HPDE6-E6E7 (cell line): ENCODE measurements around the gene ABCC3.

ENCODE experiments used
- DNase-seq: peaks from one replicate; pipeline ENCODE4 v3.0.0; 2011; ENCODE audit warnings: missing footprints; ENCODE audit errors: extremely low spot score

Gene ABCC3

DNA sequence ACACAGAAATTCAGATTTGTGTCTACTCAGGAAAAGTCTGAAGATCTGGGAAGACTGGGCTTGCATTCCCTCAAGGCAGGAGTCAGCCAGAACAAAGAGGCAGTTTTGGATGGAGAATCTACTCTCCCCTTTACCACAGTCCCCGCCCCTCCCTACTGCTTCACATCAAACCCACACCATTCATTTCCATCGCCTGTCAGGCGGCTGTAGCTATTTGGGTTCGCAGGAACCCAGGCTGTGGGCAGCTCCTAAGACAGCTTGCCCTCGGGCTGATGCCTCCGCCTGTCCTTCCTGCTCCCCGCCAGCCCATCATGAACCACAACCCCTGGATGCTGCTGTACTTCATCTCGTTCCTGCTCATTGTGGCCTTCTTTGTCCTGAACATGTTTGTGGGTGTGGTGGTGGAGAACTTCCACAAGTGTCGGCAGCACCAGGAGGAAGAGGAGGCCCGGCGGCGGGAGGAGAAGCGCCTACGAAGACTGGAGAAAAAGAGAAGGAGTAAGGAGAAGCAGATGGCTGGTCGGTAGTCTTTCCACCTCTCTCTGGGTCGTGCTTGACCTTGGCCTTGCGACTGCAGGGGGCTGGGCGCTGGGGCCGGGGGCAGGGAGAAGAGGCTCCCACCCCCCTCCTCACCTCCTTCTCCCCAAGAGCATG, 27.0 kb upstream of the ABCC3 start:
- no peak for DNase-seq

DNA sequence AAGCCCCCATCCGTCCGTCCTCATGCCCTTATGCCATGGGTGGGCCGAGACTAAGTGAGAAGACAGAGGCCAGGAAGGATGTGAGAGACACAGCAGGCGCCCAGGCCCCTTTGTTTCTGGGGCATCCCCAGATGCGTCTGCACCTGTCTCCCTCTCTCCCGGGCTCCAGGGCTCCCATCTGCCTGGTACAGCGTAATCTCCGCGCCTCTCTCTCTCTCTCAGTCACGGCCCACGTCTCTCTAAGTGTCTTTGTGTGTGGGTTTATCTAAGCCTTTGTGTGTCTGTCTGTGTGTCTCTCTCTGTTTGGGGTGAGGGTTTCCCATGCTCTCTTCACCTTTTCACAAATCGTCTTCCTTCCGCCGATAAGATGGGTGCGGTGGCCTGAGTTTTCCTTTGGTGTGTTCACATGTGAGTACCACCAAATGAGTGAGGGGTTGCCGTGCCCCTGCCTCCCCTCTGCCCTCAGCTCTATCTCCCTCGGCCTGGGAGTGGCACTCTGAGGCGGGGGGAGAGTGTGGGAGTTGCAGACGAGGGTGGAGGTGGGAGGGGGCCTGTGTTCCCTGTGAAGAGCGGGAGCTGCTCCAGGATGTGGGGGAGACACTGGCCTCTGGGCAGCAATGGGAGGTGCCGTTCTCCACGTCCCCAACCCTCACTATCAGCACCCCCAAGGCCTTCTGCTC, 25.8 kb upstream of the ABCC3 start:
- DNase-seq = no peak

DNA sequence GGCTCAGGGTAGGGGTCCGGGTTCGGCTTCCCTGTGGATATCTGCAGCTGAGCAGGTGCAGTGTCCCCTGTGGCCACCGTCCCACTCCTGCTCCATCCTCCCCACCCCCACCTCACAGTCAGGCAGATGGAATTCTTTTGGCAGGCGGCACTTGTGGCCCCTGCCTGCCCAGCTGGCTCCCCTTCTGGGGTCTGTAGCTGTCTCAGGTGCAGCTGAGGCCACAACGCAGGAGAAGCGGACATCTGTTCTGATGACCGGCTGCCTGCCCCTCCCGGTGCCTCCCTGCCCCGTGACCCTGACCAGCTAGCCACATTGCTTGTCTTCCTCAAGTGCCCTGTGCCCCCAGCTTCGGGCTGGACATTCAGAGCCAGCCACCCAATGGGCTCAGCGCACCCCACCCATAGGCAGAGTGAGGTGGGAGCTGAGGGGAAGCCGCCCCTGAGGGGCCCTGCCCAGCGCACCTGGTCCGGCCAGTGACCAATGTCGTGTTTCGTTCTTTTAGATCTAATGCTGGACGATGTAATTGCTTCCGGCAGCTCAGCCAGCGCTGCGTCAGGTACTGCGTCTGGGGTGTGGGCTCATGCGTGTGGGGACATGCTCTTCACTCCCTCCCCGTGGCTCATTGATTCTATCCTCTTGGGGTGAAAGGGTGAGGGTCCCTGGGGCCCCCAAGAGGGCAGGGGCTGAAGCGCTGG, 25.2 kb upstream of the ABCC3 start:
- DNase-seq = no peak

DNA sequence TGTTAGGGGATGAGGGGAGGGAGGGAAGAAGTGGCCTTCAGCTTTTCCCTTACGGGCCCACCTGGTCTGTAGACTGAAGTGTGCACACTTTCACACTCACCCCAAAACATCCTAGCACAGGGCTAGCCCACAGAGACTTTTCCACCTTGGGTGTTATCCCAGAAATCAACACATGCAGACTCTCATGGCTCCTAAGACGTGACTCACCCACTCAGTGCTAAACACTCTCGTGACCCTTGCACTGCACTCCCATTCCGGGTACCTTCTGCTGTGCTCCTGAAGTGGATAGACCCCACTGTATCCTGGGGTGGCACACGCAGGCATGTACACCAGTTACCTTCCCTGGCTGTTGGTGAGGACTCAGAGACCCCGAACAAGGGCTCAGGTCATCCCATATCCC, 23.0 kb upstream of the ABCC3 start:
- DNase-seq = no peak

DNA sequence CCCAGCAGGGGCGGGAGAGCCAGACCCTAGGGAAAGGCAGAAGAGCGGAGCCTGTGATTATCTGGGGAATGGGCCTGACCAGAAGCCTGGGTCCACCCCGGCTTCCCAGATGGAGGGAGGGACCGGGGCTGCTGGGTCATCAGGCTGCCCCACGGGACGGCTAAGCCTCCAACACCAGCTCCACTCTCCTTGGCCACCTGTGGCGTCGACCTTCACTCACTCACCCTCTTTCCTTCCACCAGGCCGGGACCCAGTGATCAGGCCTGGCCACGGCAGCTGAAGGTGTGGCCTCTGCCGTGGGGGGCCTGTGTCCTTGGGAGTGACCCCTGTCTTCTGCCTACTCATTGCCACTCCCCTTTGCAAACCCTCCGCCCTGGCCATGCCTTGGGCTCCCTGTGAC, 22.4 kb upstream of the ABCC3 start:
- DNase-seq = no peak

DNA sequence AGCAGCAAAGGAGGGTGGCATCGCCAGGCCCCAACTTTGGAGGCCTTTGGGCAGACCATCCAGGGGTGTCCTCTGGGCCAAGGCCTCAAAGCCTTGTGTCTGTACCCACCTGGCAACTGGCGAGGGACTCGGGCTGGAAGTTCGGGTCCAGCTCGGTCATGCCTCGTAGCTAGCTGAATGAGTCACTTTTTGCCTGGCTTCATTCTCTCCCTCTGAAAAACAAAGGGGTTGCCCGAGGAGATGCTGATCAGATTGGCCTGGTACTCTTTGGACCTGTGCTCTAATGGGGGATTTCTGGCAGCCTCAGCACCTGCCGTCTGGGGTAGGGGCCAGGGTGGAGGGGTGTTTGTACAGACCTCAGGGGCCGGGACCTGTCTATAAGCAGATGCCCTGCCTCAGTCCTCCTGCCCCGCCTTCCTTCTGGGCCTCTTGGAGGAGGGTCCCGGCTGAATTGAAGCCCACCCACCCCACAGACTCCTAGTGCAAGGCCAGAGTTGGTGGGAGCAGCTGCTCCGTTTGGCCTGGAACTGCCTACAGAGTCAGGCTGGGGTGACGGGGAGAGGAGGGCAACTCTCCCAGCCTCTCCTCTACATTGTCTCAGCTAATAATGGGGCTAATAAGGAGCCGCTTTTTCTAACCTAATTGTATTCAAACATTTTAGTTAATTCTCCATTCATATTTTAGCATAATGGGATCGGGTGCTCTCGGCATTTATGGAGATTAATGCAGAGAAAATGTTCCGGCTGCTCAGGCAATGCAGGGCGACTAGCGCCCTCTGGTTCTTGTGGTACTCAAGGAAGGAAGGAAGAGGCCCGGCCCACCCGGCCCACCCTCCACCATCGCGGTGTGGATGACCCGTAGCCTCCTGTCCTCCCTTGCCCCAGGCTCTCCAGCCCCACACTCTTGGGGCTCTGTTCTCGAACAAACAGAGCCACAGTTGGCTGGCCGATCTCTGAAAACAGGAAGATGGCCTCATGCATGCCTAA, 21.4 kb upstream of the ABCC3 start:
- no peak for DNase-seq

DNA sequence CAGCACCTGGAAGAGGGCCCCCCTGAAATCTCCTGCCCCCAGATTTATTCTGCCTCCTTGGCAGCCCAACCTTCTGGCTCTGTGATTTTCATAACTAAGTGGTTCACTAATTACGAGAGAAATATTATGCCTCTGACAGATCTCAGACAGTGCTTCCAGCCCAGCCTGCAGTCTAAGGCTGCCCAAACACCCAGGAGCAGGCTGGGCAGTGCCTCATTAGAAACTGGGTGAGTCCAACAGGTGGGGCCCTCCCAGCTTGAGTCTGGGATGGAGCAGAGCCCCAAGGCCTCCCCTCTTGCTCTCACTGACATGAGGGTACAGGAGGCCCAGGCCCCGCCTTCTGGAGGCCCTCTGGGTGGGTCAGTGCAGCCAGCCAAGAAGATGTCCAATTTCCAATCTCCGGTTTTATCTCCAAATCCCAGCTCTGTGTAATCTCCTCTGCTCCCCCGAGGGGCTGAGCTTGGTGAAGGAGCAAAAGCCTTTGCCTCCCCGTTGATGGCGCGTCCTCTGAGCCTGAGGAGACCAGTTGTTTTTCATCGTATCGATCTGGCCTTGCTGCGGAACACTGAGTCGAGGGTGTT, 20.1 kb upstream of the ABCC3 start:
- no peak for DNase-seq

DNA sequence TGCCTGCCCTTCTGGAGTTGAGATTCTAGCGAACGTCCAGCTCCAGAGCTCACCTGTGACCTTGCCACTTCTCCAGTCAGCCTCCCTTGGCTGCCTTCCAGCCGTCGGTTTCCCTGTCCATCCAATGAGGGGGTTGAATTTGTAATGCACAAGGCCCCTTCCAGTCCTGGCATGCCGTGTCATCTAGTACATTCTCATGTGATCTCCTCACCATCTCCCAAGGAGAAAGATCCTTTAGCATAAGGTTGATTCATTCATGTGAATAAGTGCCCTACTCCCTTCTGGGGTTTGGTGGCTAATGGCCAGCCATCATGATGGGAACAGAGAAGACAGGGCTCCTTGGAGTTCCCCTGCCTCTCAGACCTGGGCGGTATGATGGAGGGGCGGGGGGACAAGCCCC, 18.9 kb upstream of the ABCC3 start:
- DNase-seq = no peak

DNA sequence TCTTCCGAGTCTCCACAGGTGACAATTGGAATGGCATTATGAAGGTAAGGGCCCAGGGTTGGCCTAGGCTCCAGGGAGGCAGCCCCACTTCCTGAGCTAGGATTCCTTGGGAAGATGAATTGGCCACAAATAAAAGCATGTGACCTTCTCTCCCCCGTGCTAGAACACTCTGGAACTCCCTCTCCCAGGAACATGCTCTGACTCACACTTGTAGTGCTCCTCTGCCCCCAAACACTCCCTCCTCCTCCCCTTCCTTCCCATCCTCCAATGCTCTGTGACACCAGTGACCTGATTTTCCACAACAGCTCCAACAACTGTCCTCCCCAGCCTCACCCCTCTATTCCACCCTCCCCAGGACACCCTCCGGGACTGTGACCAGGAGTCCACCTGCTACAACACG, 16.4 kb upstream of the ABCC3 start:
- no peak for DNase-seq

DNA sequence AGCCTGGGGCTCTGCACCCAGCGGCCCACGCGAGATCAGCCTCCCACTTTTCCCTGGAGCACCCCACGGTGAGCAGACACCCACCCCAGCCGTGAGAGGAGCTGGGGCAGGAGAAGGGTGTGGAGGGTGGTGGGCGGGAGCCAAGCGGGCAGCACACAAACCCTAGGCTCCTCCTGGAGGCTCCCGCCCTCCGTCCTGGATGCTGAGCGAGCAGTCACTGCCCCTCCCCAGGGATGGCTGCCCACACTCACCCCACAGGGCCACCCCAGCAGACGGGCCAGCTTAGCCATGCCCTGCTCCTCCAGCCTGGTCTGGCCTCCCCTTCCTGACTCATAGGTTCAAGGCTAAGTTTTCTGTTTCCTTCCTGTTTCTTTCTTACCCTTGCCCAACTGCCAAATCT, 15.7 kb upstream of the ABCC3 start:
- DNase-seq = no peak

DNA sequence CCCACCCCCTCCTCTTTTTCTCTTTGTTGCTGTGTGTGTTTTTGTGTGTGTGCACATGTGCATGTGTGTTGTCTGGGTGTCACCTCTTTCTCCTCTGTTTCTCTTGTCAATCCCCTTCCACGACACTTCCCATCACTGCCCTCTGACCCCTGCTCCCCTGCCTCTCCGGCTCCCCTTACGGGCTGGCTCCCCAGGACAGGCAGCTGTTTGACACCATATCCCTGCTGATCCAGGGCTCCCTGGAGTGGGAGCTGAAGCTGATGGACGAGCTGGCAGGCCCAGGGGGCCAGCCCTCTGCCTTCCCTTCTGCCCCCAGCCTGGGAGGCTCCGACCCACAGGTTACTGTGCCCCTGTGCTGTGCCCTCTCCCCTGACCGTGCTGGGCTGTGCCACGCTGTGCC, 15.2 kb upstream of the ABCC3 start:
- no peak for DNase-seq

DNA sequence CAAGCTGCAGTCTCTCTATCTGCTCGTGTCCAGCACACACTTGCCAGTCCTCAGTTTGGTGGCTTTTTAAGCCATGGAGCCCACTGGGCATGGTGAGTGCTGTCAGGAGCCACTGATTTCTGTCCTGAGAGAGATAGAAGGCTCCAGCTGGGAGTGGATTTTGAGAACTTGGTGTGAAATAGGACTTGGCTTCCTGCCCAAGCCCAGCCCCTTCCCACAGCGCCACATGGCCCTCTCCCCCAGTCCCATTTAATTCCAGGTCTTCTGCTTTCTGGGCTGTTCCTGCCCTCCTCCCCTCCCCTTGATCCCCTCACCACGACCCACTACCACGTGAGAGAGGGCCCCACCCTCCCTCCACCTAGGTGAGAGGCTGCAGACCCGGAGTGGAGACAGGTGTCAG, 14.4 kb upstream of the ABCC3 start:
- no peak for DNase-seq

DNA sequence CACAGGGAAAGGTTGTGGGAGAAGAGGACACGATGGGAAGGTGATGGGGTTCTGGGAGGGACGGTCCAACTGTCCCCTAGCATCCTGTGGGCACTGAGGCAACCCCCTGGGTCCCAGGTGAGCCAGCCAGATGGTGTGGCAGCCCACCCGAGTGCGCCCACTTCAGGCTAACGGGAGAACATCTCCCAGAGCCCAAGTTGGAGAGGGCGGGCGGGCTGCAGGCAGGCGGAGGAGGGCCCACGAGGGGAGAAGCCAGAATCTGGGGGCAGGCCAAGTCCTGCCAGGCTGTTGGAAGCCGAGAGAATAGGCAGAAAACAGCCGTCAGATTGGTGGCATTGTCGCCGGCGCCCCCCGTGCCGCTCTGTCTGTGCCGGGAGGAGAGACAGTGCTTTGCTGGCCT, 13.8 kb upstream of the ABCC3 start:
- no peak for DNase-seq

DNA sequence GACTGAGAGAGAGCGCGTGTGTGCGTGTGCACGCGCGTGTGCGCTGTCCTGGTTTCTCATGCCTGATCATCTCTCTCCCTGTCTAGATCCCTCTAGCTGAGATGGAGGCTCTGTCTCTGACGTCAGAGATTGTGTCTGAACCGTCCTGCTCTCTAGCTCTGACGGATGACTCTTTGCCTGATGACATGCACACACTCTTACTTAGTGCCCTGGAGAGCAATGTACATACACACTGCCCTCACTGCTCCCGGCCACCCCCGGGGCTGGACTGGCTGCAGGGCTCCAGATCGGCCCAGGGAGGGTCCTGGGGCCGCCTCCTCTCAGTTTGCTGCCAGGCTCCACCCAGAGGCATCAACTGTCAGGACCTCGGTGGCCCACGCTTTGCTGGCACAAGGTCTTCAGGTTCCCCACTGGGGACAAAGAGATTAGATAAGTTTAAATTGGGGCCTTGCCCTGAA, 13.1 kb upstream of the ABCC3 start:
- DNase-seq = no peak

DNA sequence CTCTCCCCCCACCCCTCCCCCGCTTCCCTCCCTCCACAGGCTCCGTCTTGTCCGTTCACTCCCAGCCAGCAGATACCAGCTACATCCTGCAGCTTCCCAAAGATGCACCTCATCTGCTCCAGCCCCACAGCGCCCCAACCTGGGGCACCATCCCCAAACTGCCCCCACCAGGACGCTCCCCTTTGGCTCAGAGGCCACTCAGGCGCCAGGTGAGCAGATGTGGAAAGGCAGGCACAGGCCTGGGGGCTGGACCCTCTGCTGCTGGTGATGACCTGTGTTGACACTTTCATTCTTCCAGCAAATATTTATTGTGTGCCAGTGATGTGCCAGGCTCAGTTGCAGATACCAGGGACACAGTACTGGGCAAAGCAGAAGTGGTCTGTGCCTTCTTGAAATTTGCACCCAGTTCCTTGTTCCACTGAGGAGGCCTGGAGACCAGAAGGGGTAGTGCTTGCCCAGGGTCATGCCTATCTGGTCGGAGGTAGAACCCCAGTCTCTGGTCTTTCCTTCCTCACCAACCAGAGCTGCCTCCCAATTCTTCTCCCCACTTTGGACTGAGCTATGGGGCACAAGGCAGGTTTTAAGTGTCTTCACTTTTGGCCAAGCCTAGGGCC, 10.3 kb upstream of the ABCC3 start:
- DNase-seq = no peak

DNA sequence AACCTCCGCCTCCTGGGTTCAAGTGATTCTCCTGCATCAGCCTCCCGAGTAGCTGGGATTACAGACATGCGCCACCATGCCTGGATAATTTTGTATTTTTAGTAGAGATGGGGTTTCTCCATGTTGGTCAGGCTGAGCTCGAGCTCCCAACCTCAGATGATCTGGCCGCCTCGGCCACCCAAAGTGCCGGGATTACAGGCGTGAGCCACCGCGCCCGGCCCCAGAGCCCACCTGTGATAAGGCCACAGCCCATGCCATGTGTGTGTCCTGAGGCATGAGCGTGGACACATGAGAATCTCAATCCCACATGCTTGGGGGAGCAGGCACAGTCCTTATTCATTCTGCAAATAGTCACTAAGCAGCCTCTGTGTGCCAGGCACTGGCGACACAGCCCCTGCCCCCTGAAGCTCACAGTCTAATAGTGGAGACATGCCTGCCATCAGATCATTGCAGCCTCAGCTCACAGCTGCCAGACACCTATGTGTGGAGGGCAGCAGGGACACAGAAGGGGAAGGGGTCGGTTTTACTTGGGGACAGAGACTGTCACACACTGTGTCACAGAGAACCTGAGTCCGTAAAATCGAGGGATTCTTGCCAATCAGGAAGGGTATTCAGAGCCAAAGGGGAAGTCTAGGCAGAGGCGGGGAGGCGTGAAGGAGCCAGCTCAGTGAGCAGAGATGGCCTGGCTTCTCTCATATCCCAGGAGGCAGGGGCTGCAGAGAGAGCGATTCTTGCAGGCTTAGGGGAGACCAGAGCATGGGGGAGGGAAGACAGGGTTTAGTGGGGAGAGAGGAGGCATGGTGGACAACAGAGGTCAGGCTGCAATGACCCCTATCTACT, 9.4 kb upstream of the ABCC3 start:
- DNase-seq = no peak

DNA sequence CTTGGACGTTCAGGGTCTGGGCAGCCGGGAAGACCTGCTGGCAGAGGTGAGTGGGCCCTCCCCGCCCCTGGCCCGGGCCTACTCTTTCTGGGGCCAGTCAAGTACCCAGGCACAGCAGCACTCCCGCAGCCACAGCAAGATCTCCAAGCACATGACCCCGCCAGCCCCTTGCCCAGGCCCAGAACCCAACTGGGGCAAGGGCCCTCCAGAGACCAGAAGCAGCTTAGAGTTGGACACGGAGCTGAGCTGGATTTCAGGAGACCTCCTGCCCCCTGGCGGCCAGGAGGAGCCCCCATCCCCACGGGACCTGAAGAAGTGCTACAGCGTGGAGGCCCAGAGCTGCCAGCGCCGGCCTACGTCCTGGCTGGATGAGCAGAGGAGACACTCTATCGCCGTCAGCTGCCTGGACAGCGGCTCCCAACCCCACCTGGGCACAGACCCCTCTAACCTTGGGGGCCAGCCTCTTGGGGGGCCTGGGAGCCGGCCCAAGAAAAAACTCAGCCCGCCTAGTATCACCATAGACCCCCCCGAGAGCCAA, 8.6 kb upstream of the ABCC3 start:
- no peak for DNase-seq

DNA sequence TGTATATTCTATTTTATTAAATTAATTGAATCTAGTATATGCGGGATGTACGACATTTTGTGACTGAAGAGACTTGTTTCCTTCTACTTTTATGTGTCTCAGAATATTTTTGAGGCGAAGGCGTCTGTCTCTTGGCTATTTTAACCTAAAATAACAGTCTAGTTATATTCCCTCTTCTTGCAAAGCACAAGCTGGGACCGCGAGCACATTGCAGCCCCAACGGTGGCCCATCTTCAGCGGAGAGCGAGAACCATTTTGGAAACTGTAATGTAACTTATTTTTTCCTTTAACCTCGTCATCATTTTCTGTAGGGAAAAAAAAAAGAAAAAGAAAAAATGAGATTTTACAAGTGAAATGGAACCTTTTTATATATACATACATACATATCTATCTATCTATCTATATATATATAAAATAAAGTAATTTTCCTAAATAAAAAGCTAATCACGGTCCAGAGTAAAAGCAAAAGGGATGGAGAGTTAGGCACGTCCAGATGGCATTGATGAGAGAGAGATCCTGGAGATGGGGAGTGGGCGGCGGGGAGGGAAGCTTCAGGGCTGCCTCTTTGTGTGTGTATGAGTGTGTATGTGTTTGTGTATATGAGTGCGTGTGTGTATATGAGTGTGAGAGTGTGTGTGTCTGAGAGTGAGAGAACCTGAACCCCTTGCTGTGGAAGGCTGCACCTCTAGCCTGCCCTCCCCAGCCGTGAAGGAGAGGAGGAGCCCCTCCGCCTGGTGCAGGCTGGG, 7.5 kb upstream of the ABCC3 start:
- no peak for DNase-seq
